Kasumi-1 (cell line): ENCODE measurements around the gene PNPLA3.

Source experiments
- DNase-seq, 2 experiments: peaks; one replicate each; lab custom pipeline; 2025; lab: John Stamatoyannopoulos, UW

The PNPLA3 gene

GRCh38 chr22:43924877-43925276, 1.3 kb downstream of the PNPLA3 start:
- DNase-seq = no peak

GRCh38 chr22:43925433-43926348, 2.1 kb downstream of the PNPLA3 start:
- DNase-seq = no peak

GRCh38 chr22:43926349-43926710, 2.7 kb downstream of the PNPLA3 start:
- no peak for DNase-seq

- no peak for DNase-seq
Measured at GRCh38 chr22:43928468-43928867, 4.9 kb downstream of the PNPLA3 start.

- no peak for DNase-seq
Measured at GRCh38 chr22:43928908-43929307, 5.3 kb downstream of the PNPLA3 start.

- DNase-seq = no peak
Measured at GRCh38 chr22:43931771-43932170, 8.2 kb downstream of the PNPLA3 start.

GRCh38 chr22:43941449-43941848, 17.8 kb downstream of the PNPLA3 start:
- no peak for DNase-seq

- DNase-seq = no peak
Measured at GRCh38 chr22:43944670-43945430, 21.2 kb downstream of the PNPLA3 start.

GRCh38 chr22:43945632-43946383, 22.2 kb downstream of the PNPLA3 start:
- DNase-seq = peak; percentile 76 to 84

- DNase-seq = peak; percentile 8 to 42
Measured at GRCh38 chr22:43946384-43946667, 22.7 kb downstream of the PNPLA3 start.

- DNase-seq = no peak
Measured at GRCh38 chr22:43948836-43949406, 25.3 kb downstream of the PNPLA3 start.

GRCh38 chr22:43951391-43951790, 27.8 kb downstream of the PNPLA3 start:
- DNase-seq = no peak

- DNase-seq = no peak
Measured at GRCh38 chr22:43951966-43952365, 28.4 kb downstream of the PNPLA3 start.

- peak; percentile 52 to 67 for DNase-seq
Measured at GRCh38 chr22:43953988-43954785, 30.6 kb downstream of the PNPLA3 start.

- peak; percentile 83 to 89 for DNase-seq
Measured at GRCh38 chr22:43955040-43955882, 31.7 kb downstream of the PNPLA3 start, which contains the start of gene SAMM50. Gene SAMM50, plus strand, starts transcription at chr22:43955442. Its CDS starts 136 bp downstream, at chr22:43955578.

GRCh38 chr22:43955883-43956782, 32.5 kb downstream of the PNPLA3 start:
- peak; percentile 36 to 44 for DNase-seq

GRCh38 chr22:43956805-43957463, 33.3 kb downstream of the PNPLA3 start:
- no peak for DNase-seq

- DNase-seq = no peak
Measured at GRCh38 chr22:43957871-43958270, 34.3 kb downstream of the PNPLA3 start.
